Measurements from ENCODE around the gene SRSF1.
A peak's percentile ranks its signal among the peaks of the same experiment; 100 is the strongest.

DNA sequence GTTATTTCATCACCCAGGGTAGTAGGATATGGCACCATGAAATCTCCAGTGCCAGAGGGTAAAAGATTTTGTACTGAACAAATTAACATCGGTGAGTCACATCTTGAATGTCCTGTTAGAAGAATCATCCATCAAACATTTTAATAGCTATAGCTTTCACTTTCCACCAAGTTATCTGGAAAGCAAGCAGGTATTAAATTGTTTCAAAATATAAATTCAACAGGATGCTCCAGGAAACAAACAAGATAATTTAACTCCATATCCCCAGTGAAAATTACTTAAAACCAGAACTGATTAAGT is 21.4 kb downstream of the SRSF1 start:
- TF ChIP-seq CTCF (IDR thresholded peaks at IDR 0.05) = no peak
- peak; percentile 5 for TF ChIP-seq POLR2A (IDR thresholded peaks at IDR 0.05)
- peak; percentile 50 for TF ChIP-seq POLR2AphosphoS5 (IDR thresholded peaks at IDR 0.05)

All from prostate gland (tissue), 2 donors.